Measurements from ENCODE around the gene MSI2. TPM values are rescaled to one million over a fixed set of nuclear protein-coding genes. Genes with fewer than 3 reads are reported as not detected.
A peak's percentile ranks its signal among the peaks of the same experiment; 100 is the strongest.

The MSI2 gene
- polyA plus RNA-seq, 1 donor from 2014 or later, result 3.8 TPM

DNA sequence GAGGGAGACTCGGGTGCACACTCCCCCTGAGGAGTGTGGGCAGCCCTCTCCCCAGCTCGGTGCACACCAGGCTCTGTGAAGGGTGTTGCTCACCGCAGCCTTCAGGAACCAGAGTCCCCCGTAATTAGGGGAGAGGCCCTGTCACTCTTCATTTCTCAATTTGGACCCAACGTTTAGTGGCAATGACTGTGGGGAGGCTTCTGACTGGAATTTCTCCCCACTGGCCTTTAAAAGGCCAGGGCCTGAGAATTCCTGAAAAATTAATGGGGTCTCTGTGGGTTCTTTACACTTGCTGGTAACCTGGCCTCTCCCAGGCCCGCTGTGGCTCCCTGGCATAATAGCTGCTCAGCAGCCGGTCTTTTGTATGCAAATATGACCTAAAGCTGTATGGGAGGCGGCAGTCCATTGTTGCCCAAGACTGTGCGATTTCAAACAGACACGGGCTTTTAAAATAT lies 209.7 kb downstream of the MSI2 start:
- H3K4me3 Mint-ChIP-seq, result no peak overlapping the region
- no peak overlapping the region for H3K27ac Mint-ChIP-seq
- no peaks in the 10 kb centered on the region for H3K27me3 Mint-ChIP-seq
- peaks cover 32 to 42% (median 35%) of the 10 kb centered on the region in 3 donors for H3K4me1 Mint-ChIP-seq
- H3K9me3 Mint-ChIP-seq, result no peaks in the 10 kb centered on the region
- peaks cover 11% of the 10 kb centered on the region for H3K36me3 Mint-ChIP-seq

DNA sequence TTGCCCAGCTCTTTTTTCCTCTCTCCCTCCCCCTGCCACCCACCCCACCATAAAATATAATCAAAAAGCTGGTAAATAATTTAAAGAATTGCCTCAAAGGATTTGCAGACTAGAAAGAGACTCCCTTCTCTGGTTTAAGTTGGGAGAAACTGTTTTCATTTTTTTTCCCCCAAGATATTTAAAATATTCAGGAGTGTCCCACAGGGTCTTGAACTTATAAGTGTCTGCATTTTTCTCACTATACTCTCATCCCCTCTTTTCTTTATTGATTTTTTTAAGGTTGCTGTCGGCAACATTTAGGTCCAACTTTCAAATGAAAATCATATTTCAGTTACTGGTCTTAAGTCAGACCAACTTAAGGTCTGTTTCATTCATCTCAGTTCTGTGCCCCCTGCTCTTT lies 210.2 kb downstream of the MSI2 start:
- Mint-ChIP-seq H3K36me3 (peaks cover 11% of the 10 kb centered on the region), H3K4me3 (no peak overlapping the region), H3K9me3 (no peaks in the 10 kb centered on the region), H3K27ac (no peak overlapping the region), H3K27me3 (no peaks in the 10 kb centered on the region), H3K4me1 (peaks cover 30 to 42% (median 33%) of the 10 kb centered on the region in 3 donors)

DNA sequence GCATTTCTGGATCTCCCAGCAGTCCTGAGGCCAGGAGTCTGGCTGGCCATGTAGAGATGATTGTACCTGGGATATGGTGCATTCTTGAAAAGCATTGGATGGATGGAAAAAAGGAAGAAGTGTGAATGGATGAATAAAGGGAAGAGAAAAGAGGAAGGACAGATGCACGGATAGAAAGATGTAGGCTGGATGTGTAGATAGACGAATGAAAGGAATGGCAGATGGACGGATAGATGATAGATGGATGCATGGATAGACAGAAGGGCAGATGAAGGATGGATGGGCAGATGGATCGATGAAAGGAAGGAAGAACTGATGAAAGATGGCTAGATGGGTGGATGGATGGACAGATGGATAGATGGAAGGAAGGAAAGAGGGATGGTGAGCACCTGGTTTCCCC lies 210.9 kb downstream of the MSI2 start:
- Mint-ChIP-seq H3K4me3 (peak overlapping the region in 1 of 4 donors; percentile 1), H3K27me3 (no peaks in the 10 kb centered on the region), H3K27ac (peak overlapping the region in 1 of 3 donors; percentile 35), H3K9me3 (no peaks in the 10 kb centered on the region), H3K36me3 (peaks cover 8% of the 10 kb centered on the region), H3K4me1 (peaks cover 24 to 35% (median 27%) of the 10 kb centered on the region in 3 donors)

DNA sequence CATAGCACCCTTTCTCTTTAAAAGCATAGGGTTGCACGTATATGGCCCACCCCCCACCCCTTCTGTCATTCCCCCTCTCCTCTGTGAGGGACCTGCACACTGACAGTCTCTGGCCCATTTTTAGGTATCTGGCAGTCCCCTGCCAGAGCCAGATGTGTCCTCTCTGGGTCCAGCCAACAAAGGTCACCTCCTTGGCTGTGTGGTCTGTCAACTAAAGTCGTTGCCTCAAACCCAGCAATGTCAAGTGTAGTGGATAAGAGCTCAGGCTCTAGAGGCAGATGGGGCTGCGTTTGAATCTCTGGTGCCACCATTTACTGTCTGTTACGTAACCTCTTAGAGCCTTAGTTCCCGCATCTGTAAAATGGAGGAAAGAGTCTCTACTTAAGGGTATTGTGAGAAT lies 211.5 kb downstream of the MSI2 start:
- no peak overlapping the region for H3K27ac Mint-ChIP-seq
- no peaks in the 10 kb centered on the region for H3K27me3 Mint-ChIP-seq
- H3K4me1 Mint-ChIP-seq, result peaks cover 19 to 33% (median 21%) of the 10 kb centered on the region in 3 donors
- H3K36me3 Mint-ChIP-seq, result peaks cover 8% of the 10 kb centered on the region
- no peak overlapping the region for H3K4me3 Mint-ChIP-seq
- no peaks in the 10 kb centered on the region for H3K9me3 Mint-ChIP-seq

DNA sequence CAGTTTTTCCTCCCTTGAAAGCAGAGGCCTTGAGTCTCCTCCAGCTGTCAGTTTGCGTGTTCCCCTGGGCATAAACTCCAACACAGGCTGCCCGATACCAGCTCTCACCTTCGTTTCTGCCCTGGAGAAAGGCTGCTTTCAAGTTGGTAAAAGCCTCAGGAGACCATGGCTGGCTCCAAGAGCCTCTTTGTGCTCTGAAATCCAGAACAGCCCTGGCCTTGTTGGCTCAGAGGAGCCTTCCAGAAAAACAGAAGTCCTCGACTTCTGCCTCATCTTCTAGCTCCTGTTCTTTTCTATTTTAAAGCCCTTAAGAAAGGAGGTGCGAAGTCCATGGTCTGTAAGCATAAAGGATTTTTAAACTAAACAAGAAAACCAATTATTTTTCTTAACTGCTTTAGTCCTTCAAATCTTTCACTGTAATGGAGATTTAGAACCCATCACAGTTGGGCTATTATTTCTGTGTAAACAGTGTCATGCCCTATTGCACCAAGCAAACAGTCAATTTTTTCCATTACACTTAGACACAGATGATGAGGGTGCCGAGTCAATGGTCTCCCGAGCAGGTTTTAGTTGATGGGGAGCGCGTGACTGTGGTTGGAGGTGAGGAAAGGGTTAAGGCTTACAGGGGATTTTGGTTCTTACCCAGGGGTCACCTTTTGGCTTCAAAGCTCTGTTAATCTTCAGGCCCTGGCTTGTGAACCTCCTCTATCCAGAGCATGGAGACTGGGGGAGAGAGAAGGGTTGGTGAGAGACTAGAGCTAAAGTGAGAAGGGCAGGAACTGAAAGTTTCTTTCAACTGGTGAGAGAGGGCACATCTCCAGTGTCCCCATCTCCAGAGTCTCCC lies 212.8 kb downstream of the MSI2 start:
- H3K27ac Mint-ChIP-seq, result no peak overlapping the region
- H3K4me1 Mint-ChIP-seq, result peaks cover 15 to 25% (median 17%) of the 10 kb centered on the region in 3 donors
- no peaks in the 10 kb centered on the region for H3K27me3 Mint-ChIP-seq
- peak overlapping the region in 1 of 4 donors; percentile 17 for H3K4me3 Mint-ChIP-seq
- H3K36me3 Mint-ChIP-seq, result peaks cover 10% of the 10 kb centered on the region
- H3K9me3 Mint-ChIP-seq, result no peaks in the 10 kb centered on the region

DNA sequence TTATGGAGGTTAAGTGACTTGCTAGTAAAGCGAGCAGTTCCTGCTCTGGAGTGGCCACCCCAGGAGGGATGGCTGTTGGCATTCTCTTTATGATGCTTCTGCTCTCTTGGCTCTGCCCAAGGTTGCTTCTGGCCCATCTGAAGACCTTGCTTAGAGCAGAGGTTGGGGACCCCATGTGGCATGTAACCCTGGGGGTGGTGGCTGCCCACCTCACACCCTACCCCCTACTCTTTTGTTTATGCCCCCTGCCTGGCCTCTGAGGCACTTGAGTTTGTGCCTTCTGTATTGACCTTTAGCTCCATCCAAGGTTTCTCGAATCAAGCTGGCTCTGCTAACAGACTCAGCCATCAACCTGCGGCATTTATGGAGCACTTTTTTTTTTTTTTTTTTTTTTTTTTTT lies 214.6 kb downstream of the MSI2 start:
- H3K36me3 Mint-ChIP-seq, result peaks cover 10% of the 10 kb centered on the region
- peaks cover 12 to 15% (median 13%) of the 10 kb centered on the region in 3 donors for H3K4me1 Mint-ChIP-seq
- no peaks in the 10 kb centered on the region for H3K27me3 Mint-ChIP-seq
- no peaks in the 10 kb centered on the region for H3K9me3 Mint-ChIP-seq
- H3K27ac Mint-ChIP-seq, result no peak overlapping the region
- no peak overlapping the region for H3K4me3 Mint-ChIP-seq

DNA sequence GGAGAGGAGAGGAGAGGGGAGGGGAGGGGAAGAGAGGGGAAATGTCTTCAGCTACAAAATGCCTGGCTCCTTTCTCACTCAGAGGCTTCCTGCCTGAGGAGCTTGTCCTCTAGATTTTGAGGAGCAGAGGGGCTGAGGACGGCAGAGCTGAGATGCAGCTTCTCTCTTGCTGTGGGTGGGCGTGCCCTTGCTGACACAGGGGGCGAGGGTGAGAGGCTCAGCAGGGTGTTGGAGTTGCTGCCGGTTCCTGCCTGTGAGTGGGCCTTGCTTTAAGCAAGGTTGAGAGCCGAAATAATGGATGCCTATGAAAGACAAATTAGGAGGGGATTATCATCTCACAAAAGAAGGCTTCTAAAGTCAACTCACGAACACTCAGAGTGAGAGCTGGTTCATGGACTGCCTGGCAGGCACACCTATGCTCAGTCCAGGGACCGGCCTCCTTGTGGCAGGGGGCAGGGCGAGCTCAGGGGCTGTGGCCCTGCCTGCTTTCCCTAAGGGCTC lies 215.6 kb downstream of the MSI2 start:
- Mint-ChIP-seq H3K27ac (no peak overlapping the region), H3K4me1 (peaks cover 12 to 14% (median 14%) of the 10 kb centered on the region in 3 donors), H3K27me3 (no peaks in the 10 kb centered on the region), H3K4me3 (no peak overlapping the region), H3K36me3 (peaks cover 10% of the 10 kb centered on the region), H3K9me3 (no peaks in the 10 kb centered on the region)

DNA sequence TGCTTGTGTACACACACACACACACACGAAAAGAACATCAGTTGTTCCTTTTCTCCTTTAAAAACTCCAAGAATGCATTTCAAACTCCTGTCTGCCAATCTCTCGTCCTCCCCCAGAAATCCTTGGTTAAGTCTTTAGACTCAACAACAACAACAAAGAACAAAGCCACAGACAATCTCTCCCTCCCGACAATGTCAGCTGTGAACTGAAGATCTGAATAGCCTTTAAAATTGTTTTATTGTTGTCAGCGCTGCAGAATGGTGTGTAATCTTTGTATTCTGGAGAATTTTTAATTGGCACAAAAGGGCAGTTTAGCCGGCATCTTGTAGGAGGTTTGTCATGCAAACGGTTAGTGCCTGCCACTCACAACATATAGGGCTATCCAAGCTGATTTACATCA lies 219.5 kb downstream of the MSI2 start:
- H3K4me1 Mint-ChIP-seq, result peaks cover 0 to 12% (median 4%) of the 10 kb centered on the region in 3 donors
- peaks cover 2% of the 10 kb centered on the region for H3K36me3 Mint-ChIP-seq
- peak overlapping the region in 1 of 3 donors; percentile 2 for H3K27ac Mint-ChIP-seq
- no peaks in the 10 kb centered on the region for H3K27me3 Mint-ChIP-seq
- no peak overlapping the region for H3K4me3 Mint-ChIP-seq
- no peaks in the 10 kb centered on the region for H3K9me3 Mint-ChIP-seq

DNA sequence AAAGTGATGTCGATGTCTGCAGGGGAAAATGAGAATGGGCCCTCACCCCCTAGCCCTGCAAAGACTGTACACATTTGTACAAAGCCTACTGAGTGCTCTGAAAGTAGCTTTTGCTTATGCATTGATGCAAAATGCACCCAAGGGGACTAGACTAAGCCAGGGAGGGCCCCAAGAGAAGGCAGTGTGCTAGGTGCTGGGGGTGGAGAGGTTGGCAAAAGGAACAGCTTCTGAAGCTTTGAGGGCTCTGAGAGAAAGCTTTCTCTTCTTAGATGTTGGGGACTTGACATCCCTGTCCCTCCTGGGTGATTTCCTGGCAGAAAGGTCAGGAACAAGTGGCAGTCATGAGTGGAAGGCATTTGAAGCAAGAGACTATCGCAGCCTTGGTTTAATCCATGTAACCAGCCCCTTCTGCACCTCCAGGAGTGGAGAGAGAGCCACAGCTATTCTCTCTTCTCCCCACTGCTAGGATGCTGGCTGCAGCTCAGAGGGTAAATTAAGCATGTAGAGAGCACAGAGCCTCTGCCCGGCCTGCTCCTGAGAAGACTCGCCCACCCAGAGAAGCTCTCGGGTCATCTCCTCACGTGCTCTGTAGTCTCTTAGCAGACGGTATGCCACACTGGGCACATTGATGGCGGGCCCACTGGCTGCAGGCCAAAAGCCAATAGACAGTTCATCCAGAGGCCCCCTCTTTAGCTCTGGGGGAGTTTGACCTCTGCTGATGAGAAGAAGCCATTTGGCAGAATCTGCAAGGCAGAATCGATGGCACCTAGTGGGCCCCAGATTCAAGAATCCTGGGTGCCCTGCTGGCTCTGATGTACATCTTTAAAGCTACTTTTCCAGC lies 221.4 kb downstream of the MSI2 start:
- peak overlapping the region in 1 of 3 donors; percentile 14 for H3K27ac Mint-ChIP-seq

DNA sequence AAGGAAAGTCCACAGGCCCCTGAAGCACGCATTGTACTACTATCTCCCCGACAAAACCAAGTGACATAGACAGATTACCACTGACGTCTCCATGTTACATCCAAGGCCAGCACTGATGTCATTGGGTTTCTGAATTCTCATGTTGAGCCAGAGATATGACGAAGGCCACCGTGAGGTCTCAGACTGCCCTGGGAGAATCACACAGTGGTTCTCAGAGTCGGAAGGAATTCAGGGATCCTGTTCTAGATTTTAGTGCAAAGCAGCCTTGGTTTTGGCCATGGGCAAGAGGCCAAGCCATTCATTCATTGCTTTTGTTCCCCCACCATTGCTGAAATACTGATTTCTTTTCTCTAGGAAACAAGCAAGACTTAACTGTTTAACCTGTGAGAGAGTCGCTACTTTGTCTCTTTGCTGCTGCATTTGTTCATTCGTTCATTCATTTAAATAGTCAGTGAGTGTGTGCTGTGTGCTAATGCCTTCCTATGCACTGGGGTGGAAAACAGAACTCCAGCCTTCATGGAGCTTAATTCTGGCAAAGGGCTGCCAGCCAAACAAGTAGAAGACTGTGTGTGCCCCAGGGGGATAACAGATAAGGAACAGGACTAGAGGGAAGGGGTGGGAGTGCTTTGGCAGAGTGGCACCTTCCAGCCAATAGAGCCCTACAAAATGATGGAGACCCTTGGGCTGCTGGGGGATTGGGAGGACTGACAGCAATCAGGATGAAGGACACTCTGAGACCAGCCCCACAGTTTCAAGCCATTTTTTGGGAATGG lies 222.3 kb downstream of the MSI2 start:
- H3K27ac Mint-ChIP-seq, result no peak overlapping the region
- peaks cover 2% of the 10 kb centered on the region for H3K36me3 Mint-ChIP-seq
- H3K9me3 Mint-ChIP-seq, result no peaks in the 10 kb centered on the region
- H3K4me3 Mint-ChIP-seq, result no peak overlapping the region
- H3K27me3 Mint-ChIP-seq, result no peaks in the 10 kb centered on the region
- H3K4me1 Mint-ChIP-seq, result peaks cover 0 to 14% (median 12%) of the 10 kb centered on the region in 3 donors

More for the DNA sequence above, 221.4 kb downstream of the MSI2 start:
- H3K36me3 Mint-ChIP-seq, result peaks cover 2% of the 10 kb centered on the region
- H3K27me3 Mint-ChIP-seq, result no peaks in the 10 kb centered on the region
- peaks cover 0 to 13% (median 12%) of the 10 kb centered on the region in 3 donors for H3K4me1 Mint-ChIP-seq
- no peaks in the 10 kb centered on the region for H3K9me3 Mint-ChIP-seq
- no peak overlapping the region for H3K4me3 Mint-ChIP-seq

DNA sequence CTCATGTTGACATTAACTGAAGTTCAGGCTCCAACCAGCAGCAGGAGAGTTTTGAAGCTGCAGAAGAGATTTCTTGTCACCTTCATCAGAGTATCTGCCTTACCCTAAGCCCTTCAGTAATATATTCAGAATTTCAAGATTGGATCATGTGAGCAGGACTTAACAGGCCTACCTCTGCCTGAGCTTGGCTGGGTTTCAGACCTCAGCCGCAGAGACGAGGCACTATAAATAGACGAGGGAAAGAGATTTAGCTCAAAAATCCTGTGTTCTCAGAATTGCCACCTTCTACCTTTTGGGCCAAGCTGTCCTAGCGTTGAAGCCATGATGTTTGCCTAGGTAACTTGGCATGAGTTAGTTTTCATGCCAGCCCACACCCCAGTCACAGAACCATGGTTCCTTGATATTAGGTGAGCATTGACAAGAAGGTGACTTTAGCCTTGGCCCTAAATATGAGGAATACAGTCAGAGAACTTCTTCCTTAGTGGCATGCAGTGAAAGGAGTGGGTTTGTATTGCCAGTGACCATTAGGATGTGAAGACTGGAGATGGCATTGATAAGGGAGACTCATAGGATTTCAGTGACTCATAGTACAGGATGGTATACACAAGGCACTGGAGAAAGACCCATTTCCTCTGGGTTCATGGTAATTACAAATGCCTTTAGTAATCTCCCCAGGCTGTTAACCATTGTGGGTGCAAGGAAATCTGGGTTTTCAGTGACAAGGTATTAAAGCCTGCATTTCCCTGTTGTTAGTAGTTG lies 224.3 kb downstream of the MSI2 start:
- H3K4me1 Mint-ChIP-seq, result peaks cover 11 to 28% (median 24%) of the 10 kb centered on the region in 3 donors
- no peak overlapping the region for H3K4me3 Mint-ChIP-seq
- peaks cover 5% of the 10 kb centered on the region for H3K36me3 Mint-ChIP-seq
- H3K9me3 Mint-ChIP-seq, result no peaks in the 10 kb centered on the region
- no peaks in the 10 kb centered on the region for H3K27me3 Mint-ChIP-seq
- H3K27ac Mint-ChIP-seq, result peak overlapping the region in 2 of 3 donors; percentile 29 to 49

DNA sequence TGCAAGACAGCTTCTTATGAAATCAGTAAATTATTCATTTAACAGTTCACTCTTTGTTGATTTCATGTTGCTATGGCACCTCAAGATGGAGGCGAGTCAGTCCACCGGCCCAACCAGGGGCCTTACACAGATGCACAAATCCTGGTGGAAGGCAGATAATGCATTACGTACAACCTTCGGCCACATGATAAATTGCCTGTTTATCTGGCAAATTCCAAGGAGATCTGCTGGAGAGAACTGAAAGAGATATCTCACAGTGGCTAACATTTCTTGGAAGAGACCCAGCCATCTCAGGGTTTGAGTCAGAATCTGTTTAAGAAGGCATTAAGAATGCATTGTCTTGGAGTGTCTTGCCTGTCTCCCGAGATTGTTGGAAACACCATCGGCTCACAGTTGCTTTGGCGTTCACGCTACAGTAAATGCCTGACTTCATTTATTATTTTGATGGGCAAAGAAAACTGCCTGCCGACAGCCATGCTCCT lies 225.6 kb downstream of the MSI2 start:
- peaks cover 22 to 41% (median 33%) of the 10 kb centered on the region in 3 donors for H3K4me1 Mint-ChIP-seq

DNA sequence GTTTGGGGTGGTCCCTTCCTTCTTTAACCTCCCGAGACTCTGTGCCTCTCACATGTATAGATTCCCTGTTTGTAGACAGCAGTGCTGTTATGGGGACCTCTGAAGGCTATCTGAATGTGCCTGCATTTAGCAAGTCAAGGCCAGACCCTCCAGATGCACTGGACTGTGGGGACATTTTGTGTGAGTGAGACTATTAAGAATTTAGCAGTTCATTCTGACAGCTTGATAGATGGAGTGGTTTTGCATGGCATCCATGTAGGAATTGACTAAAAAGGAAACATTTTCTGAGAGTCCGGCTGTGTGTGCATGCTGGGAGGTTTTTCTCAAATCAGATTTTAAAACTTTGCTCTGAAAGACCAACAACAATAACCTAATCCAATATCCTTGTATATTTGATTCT lies 226.3 kb downstream of the MSI2 start:
- Mint-ChIP-seq H3K27me3 (no peaks in the 10 kb centered on the region), H3K4me3 (no peak overlapping the region), H3K9me3 (no peaks in the 10 kb centered on the region), H3K4me1 (peaks cover 22 to 43% (median 40%) of the 10 kb centered on the region in 3 donors), H3K36me3 (peaks cover 5% of the 10 kb centered on the region), H3K27ac (no peak overlapping the region)

More for the DNA sequence above, 225.6 kb downstream of the MSI2 start:
- H3K36me3 Mint-ChIP-seq, result peaks cover 5% of the 10 kb centered on the region
- H3K9me3 Mint-ChIP-seq, result no peaks in the 10 kb centered on the region
- no peaks in the 10 kb centered on the region for H3K27me3 Mint-ChIP-seq
- H3K4me3 Mint-ChIP-seq, result no peak overlapping the region
- no peak overlapping the region for H3K27ac Mint-ChIP-seq
